PC-9 (cell line): ENCODE measurements around the gene TNIK. TPM values are rescaled to one million over a fixed set of nuclear protein-coding genes. Genes with fewer than 3 reads are reported as not detected.

Experiments
- BruUV-seq: library from RNA; stranded (reverse); fragments of 400-500 nt; replicated peaks from 2 replicates; lab custom pipeline; 2021; lab: Mats Ljungman, UMichigan
- CTCF ChIA-PET: fragments of 300-600 bp; sonication (Branson Sonifier 250); formaldehyde crosslinking; loops from one replicate; lab custom pipeline; 2022; ENCODE audit warnings: antibody characterized with exemption; lab: Charles Lee
- POLR2A ChIA-PET: fragments of 300-600 bp; sonication (Branson Sonifier 250); formaldehyde crosslinking; loops from one replicate; lab custom pipeline; 2022; ENCODE audit warnings: antibody characterized with exemption; ENCODE audit not compliant: unreplicated experiment; lab: Charles Lee
- DNase-seq, 2 experiments: peaks; one replicate each; pipeline versions ENCODE4 v3.0.0 to v3.0.0-alpha.2; 2015 to 2022; ENCODE audit warnings: mixed read lengths in 1 of 2
- H2AFZ ChIP-seq: fragments of 200-600 bp; sonication (generic); 2 replicates; pipeline ENCODE4 v1.8.1; 2017; ENCODE audit warnings: antibody characterized with exemption
- H3F3A ChIP-seq: fragments of 200-600 bp; sonication (generic); 2 replicates; pipeline ENCODE4 v1.8.1; 2017; ENCODE audit warnings: antibody characterized with exemption, mild to moderate bottlenecking, low read depth; ENCODE audit not compliant: insufficient read depth
- H3K27ac ChIP-seq: fragments of 200-600 bp; sonication (generic); 2 replicates; pipeline ENCODE4 v1.6.1; 2016; ENCODE audit warnings: mixed run types
- H3K27me3 ChIP-seq: fragments of 200-600 bp; sonication (generic); 2 replicates; pipeline ENCODE4 v1.6.1; 2016; ENCODE audit warnings: low read depth, mixed run types; ENCODE audit not compliant: insufficient read depth
- H3K36me3 ChIP-seq: fragments of 200-600 bp; sonication (generic); 2 replicates; pipeline ENCODE4 v1.6.1; 2016; ENCODE audit warnings: low read depth, mixed run types
- H3K4me1 ChIP-seq: fragments of 200-600 bp; sonication (generic); replicated peaks from 2 replicates; pipeline ENCODE4 v1.6.1; 2016; ENCODE audit warnings: mixed run types; ENCODE audit not compliant: insufficient read depth
- H3K4me2 ChIP-seq: fragments of 200-600 bp; sonication (generic); 2 replicates; pipeline ENCODE4 v1.6.1; 2017; ENCODE audit warnings: mixed run types
- H3K4me3 ChIP-seq: fragments of 200-600 bp; sonication (generic); 2 replicates; pipeline ENCODE4 v1.6.1; 2016; ENCODE audit warnings: mixed run types
- H3K79me2 ChIP-seq: fragments of 200-600 bp; sonication (generic); 2 replicates; pipeline ENCODE4 v1.6.1; 2017; ENCODE audit warnings: low read depth, mixed run types
- H3K9me2 ChIP-seq: fragments of 200-600 bp; sonication (generic); 2 replicates; pipeline ENCODE4 v1.8.1; 2017; ENCODE audit warnings: mild to moderate bottlenecking; ENCODE audit not compliant: insufficient read depth
- H3K9me3 ChIP-seq: fragments of 200-600 bp; sonication (generic); 2 replicates; pipeline ENCODE4 v1.8.1; 2016; ENCODE audit warnings: low read depth; ENCODE audit not compliant: insufficient read depth
- H4K20me1 ChIP-seq: fragments of 200-600 bp; sonication (generic); 2 replicates; pipeline ENCODE4 v1.8.1; 2017; ENCODE audit not compliant: insufficient read depth
- CTCF ChIP-seq: fragments of 200-600 bp; sonication (generic); conservative IDR thresholded peaks from 2 replicates; pipeline ENCODE4 v1.6.1; 2017; ENCODE audit warnings: mixed run types, antibody characterized with exemption, mild to moderate bottlenecking, moderate library complexity
- EZH2 ChIP-seq: fragments of 200-600 bp; sonication (generic); IDR thresholded peaks from 2 replicates; pipeline ENCODE4 v1.8.0; 2017; ENCODE audit warnings: antibody characterized with exemption, low read depth
- intact Hi-C: fragments of 100-400 bp; cut with micrococcal nuclease; formaldehyde crosslinking; loops from one replicate; pipeline ENCODE4 v1.10.0; 2022; ENCODE audit not compliant: unreplicated experiment
- total RNA-seq: library from RNA; stranded (reverse); gene quantifications from 2 replicates; pipeline ENCODE4 v1.2.3, GENCODE V29; 2021

Gene TNIK
- total RNA-seq, 1 experiment from 2014 or later, result 30.7 TPM

- Histone ChIP-seq H3K36me3 (no peaks in the 10 kb centered on the region), H3K9me2 (no peaks in the 10 kb centered on the region; the same call in 1 of the 2 replicates), H3K27ac (peak overlapping the region; percentile 38), H3K9me3 (no peaks in the 10 kb centered on the region), H3K79me2 (peaks cover 48% of the 10 kb centered on the region), H3K4me1 (peaks cover 59% of the 10 kb centered on the region), H3K4me3 (no peak overlapping the region), H3F3A (peaks cover 31% of the 10 kb centered on the region), H3K4me2 (peak overlapping the region; percentile 33), H3K27me3 (no peaks in the 10 kb centered on the region), H4K20me1 (no peaks in the 10 kb centered on the region), H2AFZ (no peak overlapping the region)
- ChIA-PET POLR2A (interaction anchor here (0.7 kb wide), 1 partner anchor 17 kb away, joined by 5 read pairs; no protein-coding TSS in a partner anchor), CTCF (interaction anchor here (0.6 kb wide), 1 partner anchor 13 kb away, joined by 6 read pairs; no protein-coding TSS in a partner anchor)
- intact Hi-C loops, result loop anchor here (5.0 kb wide), 1 partner anchor 354 kb away; no protein-coding TSS in a partner anchor
- DNase-seq, result peak in 1 of 2 experiments; percentile 79
- no TSS peak for BruUV-seq
- TF ChIP-seq EZH2 (no peak), CTCF (no peak)
Measured at GRCh38 chr3:171356251-171356650, 104.0 kb downstream of the TNIK start.

GRCh38 chr3:171354706-171355582, 105.3 kb downstream of the TNIK start:
- Histone ChIP-seq H3K27ac (no peak overlapping the region), H3K4me1 (peaks cover 63% of the 10 kb centered on the region), H3K9me3 (no peaks in the 10 kb centered on the region), H3K27me3 (no peaks in the 10 kb centered on the region), H3K36me3 (no peaks in the 10 kb centered on the region), H4K20me1 (no peaks in the 10 kb centered on the region), H3K4me2 (0 out of 2 replicates have a peak overlapping the region, but pooled peaks have one; percentile 33), H3K4me3 (no peak overlapping the region), H3K9me2 (no peaks in the 10 kb centered on the region; the same call in 1 of the 2 replicates), H3F3A (peaks cover 32% of the 10 kb centered on the region), H2AFZ (no peak overlapping the region), H3K79me2 (peaks cover 44% of the 10 kb centered on the region)
- CTCF ChIA-PET, result no interaction called here
- intact Hi-C loops, result loop anchor here (5.0 kb wide), 1 partner anchor 353 kb away; no protein-coding TSS in a partner anchor
- no peak for DNase-seq
- TF ChIP-seq CTCF (no peak), EZH2 (no peak)
- POLR2A ChIA-PET, result no interaction called here
- BruUV-seq, result no TSS peak

GRCh38 chr3:171354049-171354705, 106.0 kb downstream of the TNIK start:
- no peak for TF ChIP-seq EZH2
- no peak for TF ChIP-seq CTCF
- ChIA-PET CTCF (no interaction called here), POLR2A (no interaction called here)
- no TSS peak for BruUV-seq
- H3K36me3 ChIP-seq, result no peaks in the 10 kb centered on the region
- H3K9me3 ChIP-seq, result no peaks in the 10 kb centered on the region
- no peak overlapping the region for H3K4me3 ChIP-seq
- H2AFZ ChIP-seq, result no peak overlapping the region
- intact Hi-C loops, result no loop called here
- DNase-seq, result no peak
- no peak overlapping the region for H3K4me2 ChIP-seq
- no peaks in the 10 kb centered on the region for H3K9me2 ChIP-seq
- no peaks in the 10 kb centered on the region for H4K20me1 ChIP-seq
- peaks cover 49% of the 10 kb centered on the region for H3K79me2 ChIP-seq
- H3K27me3 ChIP-seq, result no peaks in the 10 kb centered on the region
- H3K4me1 ChIP-seq, result peaks cover 70% of the 10 kb centered on the region
- peaks cover 40% of the 10 kb centered on the region for H3F3A ChIP-seq
- no peak overlapping the region for H3K27ac ChIP-seq
